ENCODE data around the gene EEFSEC. TPM values are rescaled to one million over a fixed set of nuclear protein-coding genes. Genes with fewer than 3 reads are reported as not detected.

The EEFSEC gene
- total RNA-seq, 4 donors from 2014 or later = 9.1 to 17.4 (median 15.8) TPM

GRCh38 chr3:128336337-128337156, 183.3 kb downstream of the EEFSEC start:
- H3K27me3 ChIP-seq = no peaks in the 10 kb centered on the region
- H3K4me3 ChIP-seq = no peak overlapping the region
- H3K9me3 ChIP-seq = no peaks in the 10 kb centered on the region
- no peak for DNase-seq (ENCODE audit: extremely low spot score)
- TF ChIP-seq POLR2A (IDR thresholded peaks at IDR 0.05; ENCODE audit: low read depth) (no peak), POLR2AphosphoS5 (IDR thresholded peaks at IDR 0.05) (no peak), EP300 (IDR thresholded peaks at IDR 0.05) (no peak)
- H3K27ac ChIP-seq (replicated peaks in 1 of 4) = no peak overlapping the region
- intact Hi-C loops (cut with DNase I) = no loop called here
- WGBS = 91% methylated on average over 14 of the region's 14 CpGs
- H3K4me1 ChIP-seq = no peaks in the 10 kb centered on the region
- H3K36me3 ChIP-seq = peaks cover 1 to 32% (median 17%) of the 10 kb centered on the region in 4 donors

DNA sequence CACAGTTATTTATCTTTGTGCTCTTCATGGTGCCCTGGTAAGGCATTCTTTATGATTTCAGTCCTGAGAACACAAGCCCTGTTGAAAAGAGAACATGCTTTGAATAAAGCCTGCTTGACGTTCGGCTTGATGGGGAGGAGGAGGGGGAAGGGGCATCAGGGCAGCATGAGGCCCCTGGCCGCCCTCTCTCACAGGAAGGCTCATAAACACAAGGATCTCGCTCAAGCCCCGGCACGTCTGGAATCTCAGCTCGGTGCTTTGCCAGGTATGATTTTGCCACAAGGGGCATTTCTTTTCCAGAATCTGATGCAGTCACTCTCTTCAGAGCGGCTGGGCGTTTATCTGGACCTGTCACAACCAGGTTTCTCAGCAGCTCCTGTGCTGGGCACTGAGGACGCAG, 184.0 kb downstream of the EEFSEC start:
- no peaks in the 10 kb centered on the region for H3K9me3 ChIP-seq
- no peak for TF ChIP-seq EP300 (IDR thresholded peaks at IDR 0.05)
- TF ChIP-seq POLR2A (IDR thresholded peaks at IDR 0.05; ENCODE audit: low read depth) = no peak
- TF ChIP-seq, protein P1, sequence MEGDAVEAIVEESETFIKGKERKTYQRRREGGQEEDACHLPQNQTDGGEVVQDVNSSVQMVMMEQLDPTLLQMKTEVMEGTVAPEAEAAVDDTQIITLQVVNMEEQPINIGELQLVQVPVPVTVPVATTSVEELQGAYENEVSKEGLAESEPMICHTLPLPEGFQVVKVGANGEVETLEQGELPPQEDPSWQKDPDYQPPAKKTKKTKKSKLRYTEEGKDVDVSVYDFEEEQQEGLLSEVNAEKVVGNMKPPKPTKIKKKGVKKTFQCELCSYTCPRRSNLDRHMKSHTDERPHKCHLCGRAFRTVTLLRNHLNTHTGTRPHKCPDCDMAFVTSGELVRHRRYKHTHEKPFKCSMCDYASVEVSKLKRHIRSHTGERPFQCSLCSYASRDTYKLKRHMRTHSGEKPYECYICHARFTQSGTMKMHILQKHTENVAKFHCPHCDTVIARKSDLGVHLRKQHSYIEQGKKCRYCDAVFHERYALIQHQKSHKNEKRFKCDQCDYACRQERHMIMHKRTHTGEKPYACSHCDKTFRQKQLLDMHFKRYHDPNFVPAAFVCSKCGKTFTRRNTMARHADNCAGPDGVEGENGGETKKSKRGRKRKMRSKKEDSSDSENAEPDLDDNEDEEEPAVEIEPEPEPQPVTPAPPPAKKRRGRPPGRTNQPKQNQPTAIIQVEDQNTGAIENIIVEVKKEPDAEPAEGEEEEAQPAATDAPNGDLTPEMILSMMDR (IDR thresholded peaks at IDR 0.05) = no peak
- no peak for TF ChIP-seq POLR2AphosphoS5 (IDR thresholded peaks at IDR 0.05)
- WGBS = 82% methylated on average over 9 of the region's 10 CpGs
- no peak overlapping the region for H3K27ac ChIP-seq (replicated peaks in 1 of 4)
- no peak for DNase-seq (ENCODE audit: extremely low spot score)
- no peaks in the 10 kb centered on the region for H3K27me3 ChIP-seq
- H3K4me3 ChIP-seq = no peak overlapping the region
- H3K4me1 ChIP-seq = no peaks in the 10 kb centered on the region
- intact Hi-C loops (cut with DNase I) = no loop called here
- peaks cover 9 to 39% (median 25%) of the 10 kb centered on the region in 4 donors for H3K36me3 ChIP-seq

- no peaks in the 10 kb centered on the region for H3K9me3 ChIP-seq
- intact Hi-C loops (cut with DNase I) = no loop called here
- 88% methylated on average over 12 of the region's 12 CpGs for WGBS
These were observed 185.5 kb downstream of the EEFSEC start for GRCh38 chr3:128338536-128339330.

GRCh38 chr3:128339491-128340012, 186.3 kb downstream of the EEFSEC start:
- H3K4me3 ChIP-seq = no peak overlapping the region
- DNase-seq (ENCODE audit: extremely low spot score) = no peak
- intact Hi-C loops (cut with DNase I) = no loop called here
- no peak overlapping the region for H3K27ac ChIP-seq (replicated peaks in 1 of 4)
- H3K27me3 ChIP-seq = no peaks in the 10 kb centered on the region
- WGBS = 93% methylated on average over 7 of the region's 7 CpGs
- H3K9me3 ChIP-seq = no peaks in the 10 kb centered on the region
- peaks cover 13 to 43% (median 26%) of the 10 kb centered on the region in 4 donors for H3K36me3 ChIP-seq
- TF ChIP-seq EP300 (IDR thresholded peaks at IDR 0.05) (no peak), POLR2A (IDR thresholded peaks at IDR 0.05; ENCODE audit: low read depth) (no peak), POLR2AphosphoS5 (IDR thresholded peaks at IDR 0.05) (no peak)
- TF ChIP-seq, protein P1 (IDR thresholded peaks at IDR 0.05) = no peak
- H3K4me1 ChIP-seq = no peaks in the 10 kb centered on the region

More at GRCh38 chr3:128338536-128339330, 185.5 kb downstream of the EEFSEC start:
- no peaks in the 10 kb centered on the region for H3K27me3 ChIP-seq
- DNase-seq (ENCODE audit: extremely low spot score) = no peak
- H3K4me3 ChIP-seq = no peak overlapping the region
- H3K36me3 ChIP-seq = peaks cover 13 to 45% (median 28%) of the 10 kb centered on the region in 4 donors
- TF ChIP-seq, protein P1 (IDR thresholded peaks at IDR 0.05) = no peak
- no peak for TF ChIP-seq POLR2A (IDR thresholded peaks at IDR 0.05; ENCODE audit: low read depth)
- no peak for TF ChIP-seq POLR2AphosphoS5 (IDR thresholded peaks at IDR 0.05)
- no peak for TF ChIP-seq EP300 (IDR thresholded peaks at IDR 0.05)
- no peaks in the 10 kb centered on the region for H3K4me1 ChIP-seq
- H3K27ac ChIP-seq (replicated peaks in 1 of 4) = no peak overlapping the region
